LNCaP clone FGC (cell line): Measurements from ENCODE around the gene MAST1.
A peak's percentile ranks its signal among the peaks of the same experiment; 100 is the strongest.
"Not testable (repeated sequence)": the region's sequence is repeated elsewhere in the genome, so short reads cannot be mapped to it uniquely, and the experiment has no call there.

Experiments used
- DNase-seq: peaks from one replicate; pipeline ENCODE4 v3.0.0-alpha.2; 2011; ENCODE audit warnings: low read depth
- H3K4me3 ChIP-seq: 2 replicates; pipeline ENCODE4 v1.5.1; 2011; ENCODE audit warnings: mild to moderate bottlenecking, low read depth, low read length, control low read depth
- CTCF ChIP-seq: IDR thresholded peaks from 2 replicates; pipeline ENCODE4 v1.5.1; 2012; ENCODE audit warnings: mild to moderate bottlenecking; ENCODE audit not compliant: control insufficient read depth, insufficient read depth; ENCODE audit errors: extremely low read depth

The MAST1 gene

GRCh38 chr19:12912571-12912970 is 74.3 kb downstream of the MAST1 start:
- DNase-seq = peak; percentile 46
- no peak overlapping the region for H3K4me3 ChIP-seq
- no peak for TF ChIP-seq CTCF

GRCh38 chr19:12913011-12913561 is 74.8 kb downstream of the MAST1 start:
- no peak overlapping the region for H3K4me3 ChIP-seq
- peak; percentile 81 for DNase-seq
- no peak for TF ChIP-seq CTCF

GRCh38 chr19:12913851-12914690 is 75.8 kb downstream of the MAST1 start:
- no peak for DNase-seq
- no peak for TF ChIP-seq CTCF
- no peak overlapping the region for H3K4me3 ChIP-seq

- not testable (repeated sequence) for DNase-seq, H3K4me3 ChIP-seq
These were observed 77.5 kb downstream of the MAST1 start for GRCh38 chr19:12915860-12916259.

- no peak for DNase-seq
- H3K4me3 ChIP-seq = no peak overlapping the region
- TF ChIP-seq CTCF = no peak
These were observed 79.9 kb downstream of the MAST1 start for GRCh38 chr19:12918253-12918652.

GRCh38 chr19:12921047-12921446 is 82.7 kb downstream of the MAST1 start:
- TF ChIP-seq CTCF = no peak
- DNase-seq = no peak
- H3K4me3 ChIP-seq = no peak overlapping the region

- H3K4me3 ChIP-seq = no peak overlapping the region
- no peak for TF ChIP-seq CTCF
- DNase-seq = no peak
These were observed 84.6 kb downstream of the MAST1 start for GRCh38 chr19:12922959-12923358.
